NT2/D1 (cell line): ENCODE results near the gene OAS2.

ENCODE experiments used
- SUZ12 ChIP-seq: IDR thresholded peaks from 2 replicates; pipeline ENCODE4 v1.6.1; 2011; ENCODE audit not compliant: insufficient read length, insufficient read depth; ENCODE audit errors: extremely low read depth
- YY1 ChIP-seq: IDR thresholded peaks from 2 replicates; pipeline ENCODE4 v1.6.1; 2011; ENCODE audit not compliant: insufficient read length, insufficient read depth
- ZNF274 ChIP-seq: IDR thresholded peaks from 2 replicates; pipeline ENCODE4 v1.6.1; 2011; ENCODE audit warnings: mild to moderate bottlenecking, low read depth, low read length

GRCh38 chr12:112987561-112987960, 9.2 kb downstream of the OAS2 start:
- TF ChIP-seq SUZ12 (no peak), ZNF274 (no peak), YY1 (no peak)
